ENCODE results near the gene TJP2.

DNA sequence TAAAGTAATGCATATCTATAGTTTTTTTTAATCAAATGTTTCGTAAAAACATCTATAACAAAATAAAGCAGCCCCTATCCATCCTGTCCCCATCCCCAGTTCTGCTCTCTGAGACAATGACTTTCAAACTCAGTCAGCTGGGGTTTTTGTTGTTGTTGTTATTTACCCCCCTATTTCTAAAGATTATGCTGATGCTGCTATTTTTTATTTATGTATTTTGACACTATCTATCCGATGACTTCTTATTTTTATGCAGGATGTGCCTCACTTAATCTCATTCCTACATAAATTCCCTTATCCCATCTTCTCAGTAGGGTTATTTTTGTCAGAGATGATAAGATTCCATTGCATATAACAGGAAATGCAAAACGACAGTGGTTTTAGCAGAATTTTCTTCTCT lies 105.7 kb downstream of the TJP2 start:
- TF ChIP-seq, protein P1, sequence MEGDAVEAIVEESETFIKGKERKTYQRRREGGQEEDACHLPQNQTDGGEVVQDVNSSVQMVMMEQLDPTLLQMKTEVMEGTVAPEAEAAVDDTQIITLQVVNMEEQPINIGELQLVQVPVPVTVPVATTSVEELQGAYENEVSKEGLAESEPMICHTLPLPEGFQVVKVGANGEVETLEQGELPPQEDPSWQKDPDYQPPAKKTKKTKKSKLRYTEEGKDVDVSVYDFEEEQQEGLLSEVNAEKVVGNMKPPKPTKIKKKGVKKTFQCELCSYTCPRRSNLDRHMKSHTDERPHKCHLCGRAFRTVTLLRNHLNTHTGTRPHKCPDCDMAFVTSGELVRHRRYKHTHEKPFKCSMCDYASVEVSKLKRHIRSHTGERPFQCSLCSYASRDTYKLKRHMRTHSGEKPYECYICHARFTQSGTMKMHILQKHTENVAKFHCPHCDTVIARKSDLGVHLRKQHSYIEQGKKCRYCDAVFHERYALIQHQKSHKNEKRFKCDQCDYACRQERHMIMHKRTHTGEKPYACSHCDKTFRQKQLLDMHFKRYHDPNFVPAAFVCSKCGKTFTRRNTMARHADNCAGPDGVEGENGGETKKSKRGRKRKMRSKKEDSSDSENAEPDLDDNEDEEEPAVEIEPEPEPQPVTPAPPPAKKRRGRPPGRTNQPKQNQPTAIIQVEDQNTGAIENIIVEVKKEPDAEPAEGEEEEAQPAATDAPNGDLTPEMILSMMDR (IDR thresholded peaks at IDR 0.05; ENCODE audit: low read depth, low read length), result no peak
- no peak for TF ChIP-seq EZH2phosphoT487 (IDR thresholded peaks at IDR 0.05; ENCODE audit: low read depth)
